Subcutaneous adipose tissue (tissue), 4 donors: ENCODE results near the gene APOH. TPM values are rescaled to one million over a fixed set of nuclear protein-coding genes. Genes with fewer than 3 reads are reported as not detected.

Experiments used
- total RNA-seq, 4 donors: library from RNA; depleted of rRNA; stranded (reverse); fragments of >200 nt; gene quantifications; one replicate each; pipeline ENCODE4 v1.1.0, GENCODE V29; 2016
- TF ChIP-seq, protein P1 (sequence below): fragments of 450-650 bp; IDR thresholded peaks from one replicate; pipeline ENCODE4 v1.5.1; 2016; ENCODE audit warnings: low read depth, mild to moderate bottlenecking, control low read depth, antibody characterized with exemption, moderate library complexity

APOH gene
- total RNA-seq, 4 donors from 2014 or later, result not detected

DNA sequence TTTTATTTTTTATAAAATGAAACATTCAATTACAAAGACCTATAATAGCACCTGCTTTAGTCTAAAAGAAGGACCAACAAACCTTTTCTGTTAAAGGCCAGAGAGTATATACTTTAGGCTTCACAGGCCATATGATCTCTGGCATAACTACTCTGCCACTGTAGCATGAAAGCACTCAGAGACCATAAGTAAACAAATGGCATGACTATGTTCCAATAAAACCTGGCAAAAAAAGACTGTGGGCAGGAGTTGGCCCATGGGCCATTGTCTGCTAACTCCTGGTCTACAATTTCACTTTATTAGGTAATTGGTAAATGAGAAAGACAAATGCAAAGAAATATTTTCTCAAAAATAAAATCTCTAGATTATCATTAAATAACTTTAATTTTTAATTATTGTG, 52.2 kb downstream of the APOH start:
- TF ChIP-seq, protein P1, sequence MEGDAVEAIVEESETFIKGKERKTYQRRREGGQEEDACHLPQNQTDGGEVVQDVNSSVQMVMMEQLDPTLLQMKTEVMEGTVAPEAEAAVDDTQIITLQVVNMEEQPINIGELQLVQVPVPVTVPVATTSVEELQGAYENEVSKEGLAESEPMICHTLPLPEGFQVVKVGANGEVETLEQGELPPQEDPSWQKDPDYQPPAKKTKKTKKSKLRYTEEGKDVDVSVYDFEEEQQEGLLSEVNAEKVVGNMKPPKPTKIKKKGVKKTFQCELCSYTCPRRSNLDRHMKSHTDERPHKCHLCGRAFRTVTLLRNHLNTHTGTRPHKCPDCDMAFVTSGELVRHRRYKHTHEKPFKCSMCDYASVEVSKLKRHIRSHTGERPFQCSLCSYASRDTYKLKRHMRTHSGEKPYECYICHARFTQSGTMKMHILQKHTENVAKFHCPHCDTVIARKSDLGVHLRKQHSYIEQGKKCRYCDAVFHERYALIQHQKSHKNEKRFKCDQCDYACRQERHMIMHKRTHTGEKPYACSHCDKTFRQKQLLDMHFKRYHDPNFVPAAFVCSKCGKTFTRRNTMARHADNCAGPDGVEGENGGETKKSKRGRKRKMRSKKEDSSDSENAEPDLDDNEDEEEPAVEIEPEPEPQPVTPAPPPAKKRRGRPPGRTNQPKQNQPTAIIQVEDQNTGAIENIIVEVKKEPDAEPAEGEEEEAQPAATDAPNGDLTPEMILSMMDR, result no peak

DNA sequence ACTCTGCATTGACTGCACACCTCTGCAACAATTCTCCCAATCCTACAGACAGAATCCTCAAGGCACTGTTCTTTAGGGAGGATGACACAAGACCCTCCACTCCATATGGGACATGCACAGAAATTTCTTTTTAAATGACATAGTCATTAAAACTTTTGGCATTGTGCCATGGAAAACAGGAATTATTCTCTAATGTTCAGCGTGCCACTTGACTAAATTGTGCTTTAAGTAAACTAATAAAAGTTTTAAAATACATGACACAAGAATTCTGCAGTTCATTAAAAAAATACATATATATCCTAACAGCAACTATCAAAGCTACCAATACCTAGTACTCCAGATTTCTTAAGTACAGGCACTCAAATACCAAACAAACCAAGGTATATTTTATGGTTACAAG, 53.3 kb downstream of the APOH start:
- TF ChIP-seq, protein P1, result no peak

DNA sequence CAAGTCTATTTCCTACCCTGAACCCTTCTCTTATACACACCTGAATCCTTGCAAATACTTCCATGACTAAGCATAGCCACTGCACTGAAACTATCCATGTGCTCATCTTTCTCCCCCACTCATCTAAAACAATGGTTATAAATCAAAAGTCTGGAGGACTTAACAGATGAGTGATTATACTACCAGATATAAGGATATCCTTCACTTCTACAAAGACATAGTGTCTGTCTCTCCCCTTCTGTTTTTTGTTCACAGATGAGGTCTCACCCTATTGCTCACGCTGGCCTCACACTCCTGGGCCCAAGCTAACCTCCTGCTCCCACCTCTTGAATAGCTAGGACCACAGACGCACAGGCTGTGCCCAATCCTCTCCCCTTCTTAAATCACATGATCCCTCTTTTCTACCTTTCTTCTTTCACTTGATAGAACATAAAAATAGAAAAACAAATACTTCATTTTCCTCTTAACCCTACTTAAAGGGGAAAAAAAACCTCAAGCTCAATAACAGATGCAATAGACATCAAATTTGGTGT, 56.5 kb downstream of the APOH start:
- TF ChIP-seq, protein P1, result no peak

DNA sequence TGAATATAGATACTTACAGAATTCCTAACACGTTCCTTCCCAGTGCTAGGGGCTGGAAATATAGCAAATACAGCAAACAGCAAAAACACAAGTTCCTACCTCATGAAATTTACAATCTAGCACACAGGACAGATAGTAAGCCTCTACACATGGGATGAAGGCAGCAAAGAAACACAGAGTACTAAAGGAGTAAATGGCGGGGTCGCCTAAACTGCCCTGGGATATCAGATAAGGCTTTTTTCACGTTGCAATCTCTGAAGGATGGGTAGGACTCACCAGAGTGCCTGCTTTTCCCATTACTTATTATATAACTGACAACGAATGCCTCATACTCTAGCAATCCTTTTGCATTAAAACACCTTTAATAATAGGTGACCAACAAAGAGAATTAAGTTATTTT, 57.1 kb downstream of the APOH start:
- TF ChIP-seq, protein P1, result no peak

DNA sequence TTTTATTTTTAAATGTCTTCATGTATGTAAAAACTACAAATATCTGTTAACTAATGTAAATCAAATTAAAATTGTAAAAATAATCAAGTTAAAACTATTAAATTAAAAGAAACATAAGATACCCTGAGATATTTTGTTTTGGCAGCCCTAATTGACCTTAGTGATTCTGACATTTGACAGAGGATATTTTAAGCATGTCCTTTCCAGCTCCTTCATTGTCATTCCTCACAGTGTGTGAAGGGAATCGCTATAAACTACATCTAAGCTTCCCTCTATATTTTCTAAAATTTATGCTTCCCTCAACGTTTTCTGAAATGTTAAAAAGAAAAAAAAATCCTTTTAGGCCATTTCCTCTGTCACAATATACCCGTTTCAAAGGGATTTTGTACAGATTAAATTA, 57.5 kb downstream of the APOH start:
- TF ChIP-seq, protein P1, result no peak

DNA sequence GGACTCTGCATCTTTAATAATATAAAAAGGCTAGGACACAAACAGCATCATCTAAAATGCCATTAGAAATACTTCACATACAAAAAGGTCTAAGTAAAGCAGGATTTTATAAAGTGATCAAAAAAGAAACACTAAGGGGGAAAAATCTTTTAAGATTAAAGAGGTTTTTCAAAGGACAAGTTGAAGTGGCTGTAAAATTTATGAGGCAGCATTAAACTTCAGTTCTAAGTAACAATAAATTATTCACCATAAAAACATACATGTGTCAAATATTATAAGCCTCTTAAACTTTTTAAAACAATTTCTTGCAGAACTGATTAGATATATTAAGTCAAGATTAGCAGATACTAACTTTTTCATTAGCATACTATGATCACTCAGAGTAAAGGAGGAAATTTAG, 58.0 kb downstream of the APOH start:
- TF ChIP-seq, protein P1, result no peak

DNA sequence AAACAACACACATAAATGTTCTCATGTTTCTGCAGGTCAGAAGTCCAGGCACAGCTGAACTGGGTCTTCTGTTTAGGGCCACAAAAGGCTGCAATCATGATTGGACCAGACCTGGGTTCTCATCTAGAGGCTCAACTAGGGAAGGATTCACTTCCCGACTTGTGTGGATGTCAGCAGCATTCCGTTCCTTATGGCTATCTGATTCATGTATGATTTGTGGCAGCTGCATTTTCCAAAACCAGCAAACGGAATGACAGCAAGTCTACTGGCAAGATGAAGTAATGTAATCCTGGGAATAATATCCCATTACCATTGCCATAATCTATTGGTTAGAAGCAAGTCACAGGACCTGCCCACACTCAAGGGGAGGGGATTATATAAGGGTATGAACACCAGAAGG, 59.4 kb downstream of the APOH start:
- TF ChIP-seq, protein P1, result no peak
